B cell (primary cell): ENCODE results near the gene TSPAN18.

Experiments
- CTCF ChIP-seq: fragments of 200-600 bp; IDR thresholded peaks from one replicate; pipeline ENCODE4 v1.8.0; 2022; ENCODE audit warnings: antibody characterized with exemption, mild to moderate bottlenecking
- EZH2 ChIP-seq: IDR thresholded peaks from 2 replicates; pipeline ENCODE4 v1.6.1; 2012; ENCODE audit warnings: borderline replicate concordance, low read depth, mild to moderate bottlenecking, moderate library complexity, low read length; ENCODE audit not compliant: insufficient read depth, poor library complexity, severe bottlenecking

- TF ChIP-seq CTCF (no peak), EZH2 (no peak)
Measured at GRCh38 chr11:44837661-44838060, 110.9 kb downstream of the TSPAN18 start.
